HCT116 (cell line): Measurements from ENCODE around the gene BEX3. TPM values are rescaled to one million over a fixed set of nuclear protein-coding genes. Genes with fewer than 3 reads are reported as not detected.

Experiments
- ATAC-seq: fragments of 200-7000 bp; cut with Tn5 transposase; 2 replicates; pipeline ENCODE4 v1.9.1; 2020; ENCODE audit warnings: mild to moderate bottlenecking, moderate library complexity
- BruUV-seq: library from RNA; stranded (reverse); fragments of 400-500 nt; replicated peaks from 2 replicates; lab custom pipeline; 2021; lab: Mats Ljungman, UMichigan
- CTCF ChIA-PET: fragments of 300-600 bp; sonication (Branson Sonifier 250); formaldehyde crosslinking; loops from one replicate; lab custom pipeline; 2021; ENCODE audit warnings: antibody characterized with exemption; lab: Charles Lee
- POLR2A ChIA-PET: fragments of 300-600, 350-600 bp; sonication (Branson Sonifier 250); formaldehyde crosslinking; loops from one replicate; lab custom pipeline; 2021; ENCODE audit warnings: antibody characterized with exemption; lab: Charles Lee
- RAD21 ChIA-PET, 2 experiments: fragments of 300-600 bp; sonication (Branson Sonifier 250); formaldehyde crosslinking; loops; one replicate each; lab custom pipeline; 2023; ENCODE audit warnings: low total read pairs in 2 of 2; ENCODE audit not compliant: uncharacterized antibody in 2 of 2, unreplicated experiment in 2 of 2, low non-redundant PET in 1 of 2; lab: Charles Lee
- DNase-seq: peaks from one replicate; pipeline ENCODE4 v3.0.0-alpha.2; 2010; ENCODE audit warnings: low read depth, low spot score
- H2AFZ ChIP-seq: fragments of 200-600 bp; shearing (Covaris generic), sonication (generic); 2 replicates; pipeline ENCODE4 v1.6.1; 2017; ENCODE audit warnings: low read depth, mixed run types, mixed read lengths, antibody characterized with exemption, low read length; ENCODE audit not compliant: poor library complexity, severe bottlenecking
- H3K27ac ChIP-seq: 2 replicates; pipeline ENCODE4 v1.5.1; 2012; ENCODE audit warnings: low read depth, low read length
- H3K27me3 ChIP-seq: fragments of 200-600 bp; sonication (generic); 2 replicates; pipeline ENCODE4 v1.6.1; 2016; ENCODE audit warnings: mixed run types, low read length, mixed read lengths; ENCODE audit not compliant: insufficient read depth
- H3K36me3 ChIP-seq, 2 experiments: fragments of 200-500 bp in 1 of 2; fragments of 200-600 bp in 1 of 2; sonication (Bioruptor generic) in 1 of 2; sonication (generic) in 1 of 2; 2 replicates each; pipeline versions ENCODE4 v1.5.1 to v1.6.1; 2014 to 2016; ENCODE audit warnings: low read length in 2 of 2, inconsistent platforms in 1 of 2, mixed read lengths in 1 of 2, mixed run types in 1 of 2; ENCODE audit not compliant: insufficient read depth in 2 of 2, control insufficient read depth in 1 of 2
- H3K4me1 ChIP-seq, 2 experiments: fragments of 200-600 bp in 1 of 2; sonication (generic) in 1 of 2; 2 replicates each; pipeline versions ENCODE4 v1.5.1 to v1.6.1; 2012 to 2017; ENCODE audit warnings: low read length in 2 of 2, inconsistent platforms in 1 of 2, mild to moderate bottlenecking in 1 of 2, mixed read lengths in 1 of 2, mixed run types in 1 of 2, moderate library complexity in 1 of 2; ENCODE audit not compliant: insufficient read depth in 2 of 2, control insufficient read depth in 1 of 2
- H3K4me2 ChIP-seq: fragments of 200-600 bp; sonication (generic); 2 replicates; pipeline ENCODE4 v1.6.1; 2017; ENCODE audit warnings: mixed run types, low read length, mixed read lengths
- H3K4me3 ChIP-seq, 2 experiments: fragments of 200-600 bp in 1 of 2; sonication (generic) in 1 of 2; replicated peaks in 1 of 2; 2 replicates each; pipeline ENCODE4 v1.5.1; 2011 to 2016; ENCODE audit warnings: low read length in 2 of 2, control low read depth in 1 of 2, low read depth in 1 of 2, mild to moderate bottlenecking in 1 of 2, mixed read lengths in 1 of 2, mixed run types in 1 of 2
- H3K79me2 ChIP-seq: fragments of 200-600 bp; sonication (generic); 2 replicates; pipeline ENCODE4 v1.6.1; 2017; ENCODE audit warnings: mild to moderate bottlenecking, mixed run types, low read length, moderate library complexity, mixed read lengths; ENCODE audit not compliant: insufficient read depth
- H3K9ac ChIP-seq: fragments of 200-600 bp; sonication (generic); 2 replicates; pipeline ENCODE4 v1.6.1; 2016; ENCODE audit warnings: low read length, mixed read lengths
- H3K9me2 ChIP-seq: fragments of 200-600 bp; sonication (generic), shearing (Covaris generic); 2 replicates; pipeline ENCODE4 v1.6.1; 2017; ENCODE audit warnings: mixed run types, mild to moderate bottlenecking, moderate library complexity; ENCODE audit not compliant: insufficient read depth
- H3K9me3 ChIP-seq, 2 experiments: fragments of 200-500 bp in 1 of 2; fragments of 200-600 bp in 1 of 2; sonication (Bioruptor generic) in 1 of 2; sonication (generic) in 1 of 2; 2 replicates each; pipeline ENCODE4 v1.6.1; 2014 to 2017; ENCODE audit warnings: low read length in 2 of 2, mixed read lengths in 2 of 2, inconsistent platforms in 1 of 2, low read depth in 1 of 2, mild to moderate bottlenecking in 1 of 2, mixed run types in 1 of 2, moderate library complexity in 1 of 2; ENCODE audit not compliant: control insufficient read depth in 1 of 2, insufficient read depth in 1 of 2
- H4K20me1 ChIP-seq: fragments of 200-600 bp; sonication (generic), shearing (Covaris generic); 2 replicates; pipeline ENCODE4 v1.6.1; 2017; ENCODE audit warnings: mixed run types, mild to moderate bottlenecking, moderate library complexity; ENCODE audit not compliant: insufficient read depth
- ATF3 ChIP-seq: IDR thresholded peaks from 2 replicates; pipeline ENCODE4 v1.6.1; 2012
- CBX3 ChIP-seq: IDR thresholded peaks from 2 replicates; pipeline ENCODE4 v1.6.1; 2012; ENCODE audit warnings: low read depth
- CEBPB ChIP-seq: IDR thresholded peaks from 2 replicates; pipeline ENCODE4 v1.6.1; 2012; ENCODE audit warnings: low read depth
- CTCF ChIP-seq, 3 experiments: fragments of 200-600 bp in 1 of 3; sonication (generic) in 1 of 3; IDR thresholded peaks in 2 of 3; conservative IDR thresholded peaks in 1 of 3; 2 replicates each; pipeline ENCODE4 v1.5.1; 2012 to 2017; ENCODE audit warnings: low read depth in 2 of 3, low read length in 2 of 3, antibody characterized with exemption in 1 of 3, borderline replicate concordance in 1 of 3, control low read depth in 1 of 3, mild to moderate bottlenecking in 1 of 3, mixed read lengths in 1 of 3, mixed run types in 1 of 3, moderate library complexity in 1 of 3; ENCODE audit not compliant: insufficient read depth in 1 of 3
- ELF1 ChIP-seq: IDR thresholded peaks from 2 replicates; pipeline ENCODE4 v1.6.1; 2012; ENCODE audit warnings: low read depth, borderline replicate concordance
- POLR2A ChIP-seq: IDR thresholded peaks from 2 replicates; pipeline ENCODE4 v1.7.0; 2011; ENCODE audit warnings: borderline replicate concordance; ENCODE audit not compliant: insufficient read depth, insufficient read length; ENCODE audit errors: extremely low read depth
- POLR2AphosphoS5 ChIP-seq: IDR thresholded peaks from 2 replicates; pipeline ENCODE4 v1.6.1; 2011; ENCODE audit warnings: mild to moderate bottlenecking, low read depth, low read length, moderate library complexity
- RAD21 ChIP-seq: IDR thresholded peaks from 2 replicates; pipeline ENCODE4 v1.6.1; 2012; ENCODE audit warnings: low read depth, mild to moderate bottlenecking
- REST ChIP-seq: IDR thresholded peaks from 2 replicates; pipeline ENCODE4 v1.6.1; 2012; ENCODE audit warnings: low read depth
- TCF7L2 ChIP-seq: IDR thresholded peaks from 2 replicates; pipeline ENCODE4 v1.7.0; 2011; ENCODE audit warnings: borderline replicate concordance, inconsistent platforms; ENCODE audit not compliant: insufficient read depth, insufficient read length; ENCODE audit errors: extremely low read depth
- YY1 ChIP-seq: IDR thresholded peaks from 2 replicates; pipeline ENCODE4 v1.6.1; 2011; ENCODE audit warnings: low read length, low read depth, moderate library complexity, mild to moderate bottlenecking; ENCODE audit not compliant: insufficient replicate concordance; ENCODE audit errors: extremely low read depth
- ZBTB33 ChIP-seq: IDR thresholded peaks from 2 replicates; pipeline ENCODE4 v1.6.1; 2011; ENCODE audit warnings: mild to moderate bottlenecking, low read length, moderate library complexity; ENCODE audit not compliant: insufficient replicate concordance; ENCODE audit errors: extremely low read depth
- ZNF274 ChIP-seq: fragments of 200-500 bp; sonication (Bioruptor generic); IDR thresholded peaks from 2 replicates; pipeline ENCODE4 v1.6.1; 2014; ENCODE audit warnings: mild to moderate bottlenecking, low read depth, low read length, inconsistent platforms
- intact Hi-C: fragments of 100-400 bp; cut with micrococcal nuclease; formaldehyde crosslinking; loops from 2 replicates; pipeline ENCODE4 v1.10.0; 2022
- total RNA-seq: library from RNA; stranded (reverse); gene quantifications from one replicate; pipeline ENCODE4 v1.2.1, GENCODE V29; 2021; ENCODE audit not compliant: unreplicated experiment
- TF ChIP-seq, protein P1 (sequence below): IDR thresholded peaks from 2 replicates; pipeline ENCODE4 v1.6.1; 2012

BEX3 gene
- total RNA-seq, 1 experiment from 2014 or later, result 86.2 TPM

DNA sequence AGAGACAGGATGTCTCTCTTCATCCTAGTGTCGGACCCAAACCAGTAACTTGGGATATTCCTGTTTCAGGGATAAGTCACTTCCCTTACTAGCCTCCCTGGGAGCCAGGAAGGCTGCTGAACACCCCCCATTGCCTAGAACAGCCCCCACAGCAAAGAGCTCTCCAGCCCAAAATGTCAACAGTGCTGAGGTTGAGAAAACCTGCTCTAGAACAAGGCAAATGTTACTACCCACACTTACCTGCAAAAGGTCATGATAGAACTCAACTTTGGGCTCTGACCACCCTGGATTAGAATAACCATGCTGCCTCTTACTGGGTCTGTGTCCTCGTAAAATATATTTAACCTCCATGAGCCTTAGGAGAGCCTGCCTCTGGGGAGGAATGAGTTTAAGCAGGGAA lies 20.3 kb downstream of the BEX3 start (continued):
- no peak for TF ChIP-seq ZBTB33
- no peak for TF ChIP-seq CTCF (IDR thresholded peaks at IDR 0.05 in 2 of 3, conservative IDR thresholded peaks at IDR 0.05 in 1 of 3; ENCODE audit: borderline replicate concordance in 1 of 3, insufficient read depth in 1 of 3, low read depth in 2 of 3, low read length in 2 of 3)
- no peak for TF ChIP-seq TCF7L2
- TF ChIP-seq CBX3, result no peak

DNA sequence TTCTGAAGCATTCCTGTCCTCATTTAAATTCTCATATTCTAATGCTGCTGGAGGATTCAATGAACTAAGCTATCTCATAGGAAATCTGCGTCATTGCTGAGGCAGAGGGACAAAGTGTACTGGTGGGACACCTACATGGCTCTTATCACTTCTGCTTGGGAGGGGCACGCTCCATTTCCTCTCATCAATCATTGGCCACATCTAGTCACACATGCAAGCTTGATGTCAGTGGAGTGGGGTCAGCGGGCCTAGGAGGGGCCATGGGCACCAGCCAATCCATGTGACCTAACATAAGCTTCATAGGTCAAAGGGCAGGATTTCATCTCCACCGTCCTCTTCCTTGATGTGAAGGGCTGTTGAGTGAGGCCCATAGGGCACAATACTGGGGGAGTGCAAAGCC lies 21.4 kb downstream of the BEX3 start:
- intact Hi-C loops, result no loop called here
- DNase-seq (no peak), ATAC-seq (no peak)
- CTCF ChIA-PET, result no interaction called here
- Histone ChIP-seq H3K4me2 (peak overlapping the region; percentile 55; the same call in 1 of the 2 replicates), H2AFZ (no peak overlapping the region), H4K20me1 (no peaks in the 10 kb centered on the region), H3K27ac (no peak overlapping the region), H3K36me3 (no peaks in the 10 kb centered on the region), H3K27me3 (no peaks in the 10 kb centered on the region), H3K9me3 (no peaks in the 10 kb centered on the region), H3K9ac (no peak overlapping the region), H3K4me3 (no peak overlapping the region), H3K4me1 (peaks cover 3 to 20% of the 10 kb centered on the region in 2 experiments; a peak in 2 of 4 replicates), H3K79me2 (no peaks in the 10 kb centered on the region), H3K9me2 (no peaks in the 10 kb centered on the region)
- BruUV-seq, result no TSS peak
- POLR2A ChIA-PET, result no interaction called here
- RAD21 ChIA-PET, result no interaction called here
- TF ChIP-seq YY1, result no peak
- no peak for TF ChIP-seq ATF3
- no peak for TF ChIP-seq REST
- no peak for TF ChIP-seq ZNF274
- no peak for TF ChIP-seq ELF1
- TF ChIP-seq POLR2A, result no peak
- no peak for TF ChIP-seq POLR2AphosphoS5
- TF ChIP-seq, protein P1, sequence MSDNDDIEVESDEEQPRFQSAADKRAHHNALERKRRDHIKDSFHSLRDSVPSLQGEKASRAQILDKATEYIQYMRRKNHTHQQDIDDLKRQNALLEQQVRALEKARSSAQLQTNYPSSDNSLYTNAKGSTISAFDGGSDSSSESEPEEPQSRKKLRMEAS, result no peak
- TF ChIP-seq CTCF (IDR thresholded peaks at IDR 0.05 in 2 of 3, conservative IDR thresholded peaks at IDR 0.05 in 1 of 3; ENCODE audit: borderline replicate concordance in 1 of 3, insufficient read depth in 1 of 3, low read depth in 2 of 3, low read length in 2 of 3), result no peak
- no peak for TF ChIP-seq RAD21
- TF ChIP-seq CEBPB, result no peak
